C4-2B (cell line): ENCODE results near the gene DCDC2.
"Not testable (repeated sequence)": the region's sequence is repeated elsewhere in the genome, so short reads cannot be mapped to it uniquely, and the experiment has no call there.

Experiments used
- H3K27ac ChIP-seq: fragments of 450-650 bp; 2 replicates; pipeline ENCODE4 v1.5.1; 2017
- CTCF ChIP-seq: fragments of 450-650 bp; conservative IDR thresholded peaks from 2 replicates; pipeline ENCODE4 v1.5.1; 2017; ENCODE audit warnings: mild to moderate bottlenecking
- ZFX ChIP-seq: fragments of 450-650 bp; IDR thresholded peaks from 2 replicates; pipeline ENCODE4 v1.6.1; 2017

Gene DCDC2

GRCh38 chr6:24324617-24325016 lies 33.2 kb downstream of the DCDC2 start:
- H3K27ac ChIP-seq = no peak overlapping the region
- TF ChIP-seq ZFX = no peak
- no peak for TF ChIP-seq CTCF

- H3K27ac ChIP-seq = no peak overlapping the region
- TF ChIP-seq CTCF (no peak), ZFX (no peak)
Observed at GRCh38 chr6:24323632-24324337, 34.1 kb downstream of the DCDC2 start.

GRCh38 chr6:24322924-24323323 lies 34.9 kb downstream of the DCDC2 start:
- no peak overlapping the region for H3K27ac ChIP-seq
- TF ChIP-seq CTCF (no peak), ZFX (no peak)

- H3K27ac ChIP-seq = not testable (repeated sequence)
Observed at GRCh38 chr6:24322446-24322845, 35.4 kb downstream of the DCDC2 start.

- no peak for TF ChIP-seq CTCF
- no peak overlapping the region for H3K27ac ChIP-seq
Observed at GRCh38 chr6:24321538-24322162, 36.2 kb downstream of the DCDC2 start.

- no peak for TF ChIP-seq ZFX
- no peak overlapping the region for H3K27ac ChIP-seq
Observed at GRCh38 chr6:24313251-24314141, 44.4 kb downstream of the DCDC2 start.

GRCh38 chr6:24311775-24312174 lies 46.1 kb downstream of the DCDC2 start:
- H3K27ac ChIP-seq = not testable (repeated sequence)

GRCh38 chr6:24307881-24308280 lies 50.0 kb downstream of the DCDC2 start:
- TF ChIP-seq CTCF (no peak), ZFX (no peak)
- H3K27ac ChIP-seq = no peak overlapping the region
